ENCODE data around the gene DACT2. TPM values are rescaled to one million over a fixed set of nuclear protein-coding genes. Genes with fewer than 3 reads are reported as not detected.

DACT2 gene
- total RNA-seq, 1 donor from 2014 or later, result 0.84 TPM

GRCh38 chr6:168365422-168366165, 46.0 kb upstream of the DACT2 start:
- Histone ChIP-seq H3K27me3 (ENCODE audit: control insufficient read depth, insufficient read depth, low read length) (peaks cover 2% of the 10 kb centered on the region), H3K36me3 (ENCODE audit: control insufficient read depth, insufficient read depth, low read length) (no peaks in the 10 kb centered on the region), H3K4me3 (ENCODE audit: low read depth, low read length) (no peak overlapping the region)
- TF ChIP-seq, protein P1, sequence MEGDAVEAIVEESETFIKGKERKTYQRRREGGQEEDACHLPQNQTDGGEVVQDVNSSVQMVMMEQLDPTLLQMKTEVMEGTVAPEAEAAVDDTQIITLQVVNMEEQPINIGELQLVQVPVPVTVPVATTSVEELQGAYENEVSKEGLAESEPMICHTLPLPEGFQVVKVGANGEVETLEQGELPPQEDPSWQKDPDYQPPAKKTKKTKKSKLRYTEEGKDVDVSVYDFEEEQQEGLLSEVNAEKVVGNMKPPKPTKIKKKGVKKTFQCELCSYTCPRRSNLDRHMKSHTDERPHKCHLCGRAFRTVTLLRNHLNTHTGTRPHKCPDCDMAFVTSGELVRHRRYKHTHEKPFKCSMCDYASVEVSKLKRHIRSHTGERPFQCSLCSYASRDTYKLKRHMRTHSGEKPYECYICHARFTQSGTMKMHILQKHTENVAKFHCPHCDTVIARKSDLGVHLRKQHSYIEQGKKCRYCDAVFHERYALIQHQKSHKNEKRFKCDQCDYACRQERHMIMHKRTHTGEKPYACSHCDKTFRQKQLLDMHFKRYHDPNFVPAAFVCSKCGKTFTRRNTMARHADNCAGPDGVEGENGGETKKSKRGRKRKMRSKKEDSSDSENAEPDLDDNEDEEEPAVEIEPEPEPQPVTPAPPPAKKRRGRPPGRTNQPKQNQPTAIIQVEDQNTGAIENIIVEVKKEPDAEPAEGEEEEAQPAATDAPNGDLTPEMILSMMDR (IDR thresholded peaks at IDR 0.05; ENCODE audit: insufficient read depth, low read length, poor library complexity, severe bottlenecking), result no peak
- no peak for DNase-seq (ENCODE audit: low read depth)

DNA sequence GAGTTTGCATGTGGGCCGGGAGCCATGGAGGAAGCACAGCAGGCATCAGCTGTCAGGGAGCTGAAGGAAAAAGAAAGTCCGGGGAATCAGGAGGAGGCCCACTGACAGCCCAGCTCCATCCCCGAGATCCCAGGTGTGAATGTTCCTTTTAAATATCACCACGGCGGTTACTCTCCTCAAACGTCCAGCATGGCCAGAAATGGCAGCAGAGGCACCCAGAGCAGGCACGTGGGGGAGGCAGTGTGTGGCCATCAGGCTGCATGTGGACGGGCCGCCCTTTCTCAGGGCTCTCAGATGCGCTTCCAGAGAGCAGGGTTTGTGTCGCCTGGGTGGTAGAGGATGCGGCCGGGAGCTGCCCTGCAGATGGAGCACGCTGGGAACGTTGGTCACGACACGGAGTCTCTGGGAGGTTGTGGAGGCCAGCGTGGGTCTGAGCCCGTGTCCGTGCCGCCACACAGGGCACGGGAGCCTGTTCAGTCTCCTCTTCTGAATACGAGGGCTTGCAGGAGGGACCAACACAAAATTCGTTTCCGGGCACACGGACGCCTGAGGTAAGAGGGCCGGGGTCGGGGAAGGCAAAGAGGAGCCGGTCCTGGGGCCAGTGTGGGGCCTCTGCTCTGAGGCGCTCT, 45.3 kb upstream of the DACT2 start:
- H3K27me3 ChIP-seq (ENCODE audit: control insufficient read depth, insufficient read depth, low read length), result peaks cover 2% of the 10 kb centered on the region
- TF ChIP-seq, protein P1 (IDR thresholded peaks at IDR 0.05; ENCODE audit: insufficient read depth, low read length, poor library complexity, severe bottlenecking), result no peak
- DNase-seq (ENCODE audit: low read depth), result no peak

GRCh38 chr6:168363811-168364792, 44.5 kb upstream of the DACT2 start:
- Histone ChIP-seq H3K4me3 (ENCODE audit: low read depth, low read length) (no peak overlapping the region), H3K27me3 (ENCODE audit: control insufficient read depth, insufficient read depth, low read length) (peaks cover 2% of the 10 kb centered on the region), H3K36me3 (ENCODE audit: control insufficient read depth, insufficient read depth, low read length) (no peaks in the 10 kb centered on the region)
- TF ChIP-seq, protein P1 (IDR thresholded peaks at IDR 0.05; ENCODE audit: insufficient read depth, low read length, poor library complexity, severe bottlenecking), result no peak
- DNase-seq (ENCODE audit: low read depth), result no peak

More for the DNA sequence above, 45.3 kb upstream of the DACT2 start:
- Histone ChIP-seq H3K4me3 (ENCODE audit: low read depth, low read length) (no peak overlapping the region), H3K36me3 (ENCODE audit: control insufficient read depth, insufficient read depth, low read length) (no peaks in the 10 kb centered on the region)

- TF ChIP-seq, protein P1 (IDR thresholded peaks at IDR 0.05; ENCODE audit: insufficient read depth, low read length, poor library complexity, severe bottlenecking), result no peak
- no peaks in the 10 kb centered on the region for H3K27me3 ChIP-seq (ENCODE audit: control insufficient read depth, insufficient read depth, low read length)
- no peaks in the 10 kb centered on the region for H3K36me3 ChIP-seq (ENCODE audit: control insufficient read depth, insufficient read depth, low read length)
- DNase-seq (ENCODE audit: low read depth), result no peak
- no peak overlapping the region for H3K4me3 ChIP-seq (ENCODE audit: low read depth, low read length)
Observed at GRCh38 chr6:168363302-168363701, 43.7 kb upstream of the DACT2 start.

GRCh38 chr6:168362276-168362990, 42.9 kb upstream of the DACT2 start:
- no peak for DNase-seq (ENCODE audit: low read depth)
- no peak overlapping the region for H3K4me3 ChIP-seq (ENCODE audit: low read depth, low read length)
- TF ChIP-seq, protein P1 (IDR thresholded peaks at IDR 0.05; ENCODE audit: insufficient read depth, low read length, poor library complexity, severe bottlenecking), result no peak
- no peaks in the 10 kb centered on the region for H3K36me3 ChIP-seq (ENCODE audit: control insufficient read depth, insufficient read depth, low read length)
- no peaks in the 10 kb centered on the region for H3K27me3 ChIP-seq (ENCODE audit: control insufficient read depth, insufficient read depth, low read length)
